Testis (tissue), 2 donors: ENCODE results near the gene TREX2.

ENCODE experiments used
- CTCF ChIP-seq, 3 experiments: fragments of 450-650 bp in 2 of 3; fragments of 200-600 bp in 1 of 3; sonication (generic) in 1 of 3; IDR thresholded peaks; one replicate each; pipeline ENCODE4 v1.5.1; 2016 to 2019; ENCODE audit warnings: antibody characterized with exemption in 3 of 3, mild to moderate bottlenecking in 2 of 3, moderate library complexity in 1 of 3
- POLR2A ChIP-seq: fragments of 450-650 bp; IDR thresholded peaks from one replicate; pipeline ENCODE4 v1.6.1; 2017; ENCODE audit warnings: antibody characterized with exemption, mild to moderate bottlenecking, moderate library complexity

GRCh38 chrX:153441296-153441695, 4.6 kb downstream of the TREX2 start:
- TF ChIP-seq CTCF (IDR thresholded peaks at IDR 0.05) (no peak), POLR2A (no peak)
